Measurements from ENCODE around the gene C1orf87. TPM values are rescaled to one million over a fixed set of nuclear protein-coding genes. Genes with fewer than 3 reads are reported as not detected.

C1orf87 gene
- total RNA-seq, 1 experiment from 2014 or later: not detected

GRCh38 chr1:59985911-59986515 is 87.6 kb downstream of the C1orf87 start:
- Histone ChIP-seq H3K9me3 (no peaks in the 10 kb centered on the region), H3K4me1 (no peaks in the 10 kb centered on the region), H3K4me3 (ENCODE audit: low read depth, low read length) (no peak overlapping the region), H3K36me3 (ENCODE audit: control insufficient read depth, insufficient read depth, low read length) (no peaks in the 10 kb centered on the region), H3K27me3 (replicated peaks; ENCODE audit: control insufficient read depth, insufficient read depth, low read length) (no peaks in the 10 kb centered on the region; the same call in 1 of the 2 replicates)
- Mint-ChIP-seq H3K4me1 (ENCODE audit: low read depth, unreplicated experiment) (no peaks in the 10 kb centered on the region), H3K27ac (ENCODE audit: unreplicated experiment) (no peak overlapping the region), H3K4me3 (ENCODE audit: unreplicated experiment) (no peak overlapping the region), H3K9me3 (ENCODE audit: unreplicated experiment) (no peaks in the 10 kb centered on the region), H3K27me3 (ENCODE audit: insufficient read depth, unreplicated experiment) (peaks cover 7% of the 10 kb centered on the region), H3K36me3 (ENCODE audit: insufficient read depth, unreplicated experiment) (no peaks in the 10 kb centered on the region)
- ChIA-PET CTCF (no interaction called here), POLR2A (no interaction called here)
- BruUV-seq (replicated peaks): no TSS peak
- intact Hi-C loops (cut with micrococcal nuclease; ENCODE audit: unreplicated experiment): no loop called here
- no peak for TF ChIP-seq CTCF (IDR thresholded peaks at IDR 0.05; ENCODE audit: insufficient read depth in 1 of 2, low read depth in 1 of 2, low read length in 1 of 2, severe bottlenecking in 1 of 2, unreplicated experiment in 1 of 2)
- no peak for DNase-seq

- H3K9me3 Mint-ChIP-seq (ENCODE audit: unreplicated experiment): no peaks in the 10 kb centered on the region
- peaks cover 7% of the 10 kb centered on the region for H3K27me3 Mint-ChIP-seq (ENCODE audit: insufficient read depth, unreplicated experiment)
- H3K27ac Mint-ChIP-seq (ENCODE audit: unreplicated experiment): no peak overlapping the region
- CTCF ChIA-PET: no interaction called here
- POLR2A ChIA-PET: no interaction called here
- no TSS peak for BruUV-seq (replicated peaks)
- TF ChIP-seq CTCF (IDR thresholded peaks at IDR 0.05; ENCODE audit: insufficient read depth in 1 of 2, low read depth in 1 of 2, low read length in 1 of 2, severe bottlenecking in 1 of 2, unreplicated experiment in 1 of 2): no peak
- Histone ChIP-seq H3K27me3 (replicated peaks; ENCODE audit: control insufficient read depth, insufficient read depth, low read length) (no peaks in the 10 kb centered on the region), H3K4me1 (no peaks in the 10 kb centered on the region), H3K9me3 (no peaks in the 10 kb centered on the region), H3K4me3 (ENCODE audit: low read depth, low read length) (no peak overlapping the region), H3K36me3 (ENCODE audit: control insufficient read depth, insufficient read depth, low read length) (no peaks in the 10 kb centered on the region)
- no peak overlapping the region for H3K4me3 Mint-ChIP-seq (ENCODE audit: unreplicated experiment)
- no peaks in the 10 kb centered on the region for H3K4me1 Mint-ChIP-seq (ENCODE audit: low read depth, unreplicated experiment)
- intact Hi-C loops (cut with micrococcal nuclease; ENCODE audit: unreplicated experiment): no loop called here
- H3K36me3 Mint-ChIP-seq (ENCODE audit: insufficient read depth, unreplicated experiment): no peaks in the 10 kb centered on the region
- no peak for DNase-seq
These were observed 93.9 kb downstream of the C1orf87 start for GRCh38 chr1:59979666-59980065.

GRCh38 chr1:59978511-59978910 is 95.1 kb downstream of the C1orf87 start:
- no peaks in the 10 kb centered on the region for H3K4me1 Mint-ChIP-seq (ENCODE audit: low read depth, unreplicated experiment)
- BruUV-seq (replicated peaks): no TSS peak
- no peak overlapping the region for H3K27ac Mint-ChIP-seq (ENCODE audit: unreplicated experiment)
- no peak overlapping the region for H3K4me3 Mint-ChIP-seq (ENCODE audit: unreplicated experiment)
- no peaks in the 10 kb centered on the region for H3K36me3 Mint-ChIP-seq (ENCODE audit: insufficient read depth, unreplicated experiment)
- CTCF ChIA-PET: no interaction called here
- H3K9me3 Mint-ChIP-seq (ENCODE audit: unreplicated experiment): no peaks in the 10 kb centered on the region
- H3K4me1 ChIP-seq: no peaks in the 10 kb centered on the region
- H3K4me3 ChIP-seq (ENCODE audit: low read depth, low read length): no peak overlapping the region
- H3K27me3 Mint-ChIP-seq (ENCODE audit: insufficient read depth, unreplicated experiment): peaks cover 11% of the 10 kb centered on the region
- H3K36me3 ChIP-seq (ENCODE audit: control insufficient read depth, insufficient read depth, low read length): no peaks in the 10 kb centered on the region
- H3K9me3 ChIP-seq: no peaks in the 10 kb centered on the region
- POLR2A ChIA-PET: interaction anchor here (0.6 kb wide), 1 partner anchor 203 kb away, joined by 3 read pairs; no protein-coding TSS in a partner anchor
- DNase-seq: no peak
- TF ChIP-seq CTCF (IDR thresholded peaks at IDR 0.05; ENCODE audit: insufficient read depth in 1 of 2, low read depth in 1 of 2, low read length in 1 of 2, severe bottlenecking in 1 of 2, unreplicated experiment in 1 of 2): no peak
- intact Hi-C loops (cut with micrococcal nuclease; ENCODE audit: unreplicated experiment): no loop called here
- no peaks in the 10 kb centered on the region for H3K27me3 ChIP-seq (replicated peaks; ENCODE audit: control insufficient read depth, insufficient read depth, low read length)

Data from Caco-2 (cell line).